SK-N-MC (cell line): ENCODE data around the gene NPAS1.

ENCODE experiments used
- DNase-seq: peaks from one replicate; pipeline ENCODE4 v3.0.0-alpha.2; 2011; ENCODE audit warnings: low read depth, low spot score
- H3K27ac ChIP-seq: fragments of 200-600 bp; sonication (generic); 2 replicates; pipeline ENCODE4 v1.5.1; 2016; ENCODE audit warnings: mixed run types
- H3K36me3 ChIP-seq: fragments of 200-600 bp; sonication (generic); 2 replicates; pipeline ENCODE4 v1.6.1; 2017; ENCODE audit warnings: antibody characterized with exemption, low read length, mixed read lengths; ENCODE audit not compliant: insufficient read depth
- H3K4me3 ChIP-seq: fragments of 200-600 bp; sonication (generic); 2 replicates; pipeline ENCODE4 v1.5.1; 2016
- H3K9ac ChIP-seq: fragments of 200-600 bp; sonication (generic); 2 replicates; pipeline ENCODE4 v1.8.0; 2017; ENCODE audit warnings: mixed run types, mixed read lengths; ENCODE audit not compliant: insufficient read length
- H3K9me3 ChIP-seq: fragments of 200-600 bp; sonication (generic); 2 replicates; pipeline ENCODE4 v1.6.1; 2017; ENCODE audit warnings: low read depth, mild to moderate bottlenecking, antibody characterized with exemption, low read length, moderate library complexity, mixed read lengths
- EZH2 ChIP-seq: fragments of 200-600 bp; sonication (generic); IDR thresholded peaks from one replicate; pipeline ENCODE4 v1.6.1; 2017; ENCODE audit warnings: antibody characterized with exemption
- FOXP2 ChIP-seq: optimal IDR thresholded peaks from 2 replicates; pipeline ENCODE3; 2011; ENCODE audit warnings: mild to moderate bottlenecking, moderate library complexity; ENCODE audit not compliant: insufficient read depth; ENCODE audit errors: extremely low read length, control extremely low read depth
- POLR2AphosphoS5 ChIP-seq: IDR thresholded peaks from 2 replicates; pipeline ENCODE4 v1.6.1; 2012; ENCODE audit warnings: mild to moderate bottlenecking, low read depth, low read length, borderline replicate concordance

NPAS1 gene

DNA sequence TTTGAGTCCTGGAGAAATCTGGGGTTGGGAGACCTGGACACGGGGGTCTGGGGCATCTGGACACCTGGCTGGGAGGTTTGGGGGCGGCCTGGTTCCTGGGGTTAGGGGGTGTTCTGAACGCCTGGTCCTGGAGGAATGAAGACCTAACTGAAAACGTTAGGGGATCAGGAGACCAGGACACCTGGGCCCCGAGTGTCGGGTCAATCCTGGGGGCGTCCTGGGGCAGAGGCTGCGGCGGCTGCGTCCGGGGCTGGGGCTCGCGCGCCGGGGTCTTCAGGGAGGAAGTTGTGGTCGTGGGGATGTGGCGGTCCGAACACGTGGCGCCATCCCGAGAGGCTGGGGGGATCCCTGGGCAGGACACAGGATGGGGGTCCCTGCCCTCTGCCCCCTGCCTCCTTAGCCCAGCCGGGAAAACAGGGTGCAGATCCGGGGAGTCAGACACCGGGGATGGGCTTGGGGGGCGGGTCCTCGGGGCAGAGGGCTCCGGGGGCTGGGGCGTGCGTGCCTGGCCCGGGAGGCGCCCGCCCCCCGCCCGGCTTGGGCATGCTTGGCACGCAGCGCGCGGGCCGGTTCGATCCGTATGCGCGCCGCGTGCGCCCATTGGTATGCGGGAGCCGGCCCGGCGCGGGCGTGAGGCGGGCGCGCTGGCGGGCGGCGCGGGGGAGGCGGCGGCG, 632 bp downstream of the NPAS1 start:
- no peak for DNase-seq
- H3K27ac ChIP-seq: no peak overlapping the region
- H3K4me3 ChIP-seq: peak overlapping the region; percentile 77
- no peaks in the 10 kb centered on the region for H3K36me3 ChIP-seq
- TF ChIP-seq FOXP2 (no peak), EZH2 (no peak), POLR2AphosphoS5 (no peak)
- peak overlapping the region; percentile 48 for H3K9ac ChIP-seq
- no peaks in the 10 kb centered on the region for H3K9me3 ChIP-seq

DNA sequence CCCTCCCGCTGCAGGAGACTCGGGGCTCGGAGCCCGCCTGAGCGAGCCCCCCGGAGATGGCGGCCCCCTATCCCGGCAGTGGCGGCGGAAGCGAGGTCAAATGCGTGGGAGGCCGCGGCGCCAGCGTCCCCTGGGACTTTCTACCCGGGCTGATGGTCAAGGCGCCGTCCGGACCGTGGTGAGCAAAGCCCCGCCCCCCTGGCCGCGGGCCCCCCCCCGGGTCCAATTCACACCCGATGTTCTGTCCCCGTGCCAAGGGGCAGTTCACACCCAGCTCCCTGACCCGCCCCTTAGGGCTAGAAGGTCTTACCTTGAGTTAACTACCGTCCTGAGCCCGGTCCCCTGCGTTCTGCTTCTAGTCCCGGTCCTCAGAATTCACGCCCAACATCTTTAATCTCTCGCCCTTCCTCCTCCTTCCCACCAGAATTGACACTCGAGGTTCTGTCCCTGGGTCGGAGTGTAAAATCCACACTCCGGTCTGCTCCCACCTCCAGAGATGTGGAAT, 1.4 kb downstream of the NPAS1 start:
- TF ChIP-seq EZH2 (no peak), POLR2AphosphoS5 (no peak), FOXP2 (no peak)
- H3K27ac ChIP-seq: no peak overlapping the region
- H3K9me3 ChIP-seq: no peaks in the 10 kb centered on the region
- H3K4me3 ChIP-seq: peak overlapping the region; percentile 77
- no peak overlapping the region for H3K9ac ChIP-seq
- no peaks in the 10 kb centered on the region for H3K36me3 ChIP-seq
- no peak for DNase-seq

DNA sequence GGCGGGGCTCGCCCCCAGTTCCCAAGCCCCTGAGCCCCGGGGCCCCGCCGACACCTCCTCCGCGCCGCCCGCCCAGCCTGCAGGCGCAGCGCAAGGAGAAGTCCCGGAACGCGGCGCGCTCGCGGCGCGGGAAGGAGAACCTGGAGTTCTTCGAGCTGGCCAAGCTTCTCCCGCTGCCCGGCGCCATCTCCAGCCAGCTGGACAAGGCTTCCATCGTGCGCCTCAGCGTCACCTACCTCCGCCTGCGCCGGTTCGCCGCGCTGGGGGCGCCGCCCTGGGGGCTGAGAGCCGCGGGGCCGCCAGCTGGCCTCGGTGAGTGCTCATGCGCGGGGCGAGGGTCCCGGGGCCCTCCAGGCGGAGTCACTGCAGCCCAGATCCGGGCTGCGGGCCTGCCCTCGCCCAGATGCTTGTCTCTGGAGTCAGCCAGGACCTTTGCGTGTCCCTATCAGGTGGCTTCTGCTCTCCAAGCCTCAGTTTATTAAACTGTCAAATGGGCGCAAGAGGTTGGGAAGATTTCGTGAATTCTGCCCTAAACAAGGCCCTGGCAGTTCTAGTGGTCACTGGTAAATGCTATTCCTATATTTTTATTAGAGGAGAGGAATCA, 2.0 kb downstream of the NPAS1 start:
- TF ChIP-seq POLR2AphosphoS5: no peak
- no peak for TF ChIP-seq EZH2
- no peak for TF ChIP-seq FOXP2
- Histone ChIP-seq H3K27ac (no peak overlapping the region), H3K9me3 (no peaks in the 10 kb centered on the region), H3K36me3 (no peaks in the 10 kb centered on the region), H3K4me3 (no peak overlapping the region), H3K9ac (no peak overlapping the region)
- no peak for DNase-seq

DNA sequence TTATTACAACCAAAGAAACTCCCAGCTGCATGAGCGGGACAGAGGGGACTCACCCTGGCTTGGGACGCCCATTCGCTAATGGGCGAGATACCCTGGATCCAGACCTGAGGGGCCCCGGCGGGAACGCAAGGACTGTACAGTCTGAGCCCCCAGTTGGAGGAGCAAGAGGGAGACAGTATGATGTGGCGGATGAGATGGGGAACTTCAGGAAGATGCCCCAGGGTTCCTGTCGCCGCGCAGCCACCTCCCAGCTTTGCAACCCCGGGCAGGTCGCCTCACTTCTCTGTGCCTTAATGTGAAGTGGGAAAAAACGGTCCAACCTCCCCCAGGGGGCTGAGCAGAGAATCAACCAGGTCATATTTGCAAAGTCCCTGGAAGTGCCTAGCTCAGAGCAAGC, 2.5 kb downstream of the NPAS1 start:
- Histone ChIP-seq H3K9ac (no peak overlapping the region), H3K4me3 (no peak overlapping the region), H3K27ac (no peak overlapping the region), H3K36me3 (no peaks in the 10 kb centered on the region), H3K9me3 (no peaks in the 10 kb centered on the region)
- TF ChIP-seq FOXP2 (no peak), POLR2AphosphoS5 (no peak), EZH2 (no peak)
- DNase-seq: no peak

DNA sequence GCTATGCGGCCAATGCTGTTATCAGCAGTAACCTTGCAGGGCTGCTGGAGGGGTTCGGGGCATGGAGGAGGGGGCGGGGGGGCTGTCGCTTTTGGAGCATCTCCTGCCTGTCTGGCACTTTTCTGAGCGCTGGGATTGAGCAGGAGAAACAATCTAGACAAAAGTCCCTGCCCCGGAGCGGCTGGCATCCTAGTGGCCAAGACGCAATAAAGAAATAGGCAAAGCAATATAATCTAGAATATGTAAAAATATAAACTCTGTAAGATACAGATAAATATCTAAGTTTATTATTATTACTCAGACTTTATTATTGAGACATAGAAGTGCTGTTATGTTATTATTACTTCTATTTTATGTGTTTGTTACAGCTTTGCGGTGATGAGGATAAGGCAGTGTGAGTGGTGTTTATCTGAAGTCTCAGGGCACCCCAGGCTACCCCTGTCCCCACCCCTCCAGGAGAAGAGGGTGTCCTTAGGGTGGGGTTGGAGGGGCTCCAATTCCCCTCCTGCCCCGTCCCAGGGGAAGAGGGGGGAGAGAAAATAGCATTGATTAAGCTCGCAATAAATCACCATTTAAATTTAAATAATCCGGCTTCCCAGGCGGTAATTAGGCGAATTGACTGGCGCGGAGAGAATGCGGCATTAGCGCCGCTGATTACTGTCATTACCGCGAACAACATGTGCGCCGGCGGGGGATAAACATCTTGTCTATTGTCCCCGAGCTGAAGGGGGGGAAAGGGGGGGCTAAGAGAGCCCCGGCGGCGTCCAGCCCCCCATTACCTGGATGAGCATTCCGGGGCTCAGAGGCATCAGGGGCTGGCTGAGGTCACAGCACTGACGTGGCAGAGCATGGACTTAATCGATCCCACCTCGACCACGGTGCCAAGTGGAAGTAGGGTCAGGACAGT, 3.2 kb downstream of the NPAS1 start:
- H3K9me3 ChIP-seq: no peaks in the 10 kb centered on the region
- no peak overlapping the region for H3K27ac ChIP-seq
- no peak for DNase-seq
- TF ChIP-seq EZH2 (no peak), POLR2AphosphoS5 (no peak), FOXP2 (no peak)
- peak overlapping the region; percentile 51 for H3K4me3 ChIP-seq
- H3K9ac ChIP-seq: no peak overlapping the region
- no peaks in the 10 kb centered on the region for H3K36me3 ChIP-seq

DNA sequence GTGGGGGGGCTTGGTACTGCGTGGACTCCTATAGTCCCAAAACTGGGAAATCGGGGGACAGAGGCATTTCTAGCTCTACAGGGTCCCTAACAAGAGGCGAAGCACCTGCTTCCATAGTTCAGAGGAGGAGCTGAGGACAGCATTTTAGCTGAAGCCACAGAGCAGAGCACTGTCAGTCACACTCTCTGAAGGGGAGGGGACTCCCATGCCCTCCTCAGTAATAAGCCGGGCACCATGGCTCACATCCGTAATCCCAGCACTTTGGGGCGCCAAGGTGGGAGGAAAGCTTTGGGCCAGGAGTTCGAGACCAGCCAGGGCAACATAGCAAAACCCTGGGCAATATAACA, 3.8 kb downstream of the NPAS1 start:
- Histone ChIP-seq H3K36me3 (no peaks in the 10 kb centered on the region), H3K4me3 (no peak overlapping the region; the same call in 1 of the 2 replicates), H3K9ac (no peak overlapping the region), H3K27ac (no peak overlapping the region), H3K9me3 (no peaks in the 10 kb centered on the region)
- no peak for DNase-seq
- TF ChIP-seq POLR2AphosphoS5: no peak
- no peak for TF ChIP-seq EZH2
- TF ChIP-seq FOXP2: no peak

DNA sequence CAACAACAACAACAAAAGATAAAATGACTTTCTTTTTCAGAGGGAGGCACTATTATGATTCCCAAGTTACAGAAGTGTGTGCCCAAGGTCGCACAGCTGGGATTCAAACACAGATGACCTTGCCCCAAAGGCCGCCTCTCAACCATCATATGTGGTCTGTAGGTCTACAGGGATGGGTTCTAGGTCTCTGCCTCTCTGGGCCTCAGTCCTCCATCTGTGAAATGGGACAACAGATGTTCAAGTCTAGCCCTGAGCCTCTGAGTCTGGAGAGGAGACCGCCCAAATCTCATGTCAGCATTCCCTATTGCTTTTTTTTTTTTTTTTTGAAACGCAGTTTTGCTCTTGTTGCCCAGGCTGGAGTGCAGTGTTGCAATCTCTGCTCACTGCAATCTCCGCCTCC, 4.9 kb downstream of the NPAS1 start:
- Histone ChIP-seq H3K36me3 (no peaks in the 10 kb centered on the region), H3K9ac (no peak overlapping the region), H3K9me3 (no peaks in the 10 kb centered on the region), H3K27ac (no peak overlapping the region), H3K4me3 (no peak overlapping the region)
- no peak for TF ChIP-seq FOXP2
- no peak for TF ChIP-seq EZH2
- TF ChIP-seq POLR2AphosphoS5: no peak
- DNase-seq: no peak

DNA sequence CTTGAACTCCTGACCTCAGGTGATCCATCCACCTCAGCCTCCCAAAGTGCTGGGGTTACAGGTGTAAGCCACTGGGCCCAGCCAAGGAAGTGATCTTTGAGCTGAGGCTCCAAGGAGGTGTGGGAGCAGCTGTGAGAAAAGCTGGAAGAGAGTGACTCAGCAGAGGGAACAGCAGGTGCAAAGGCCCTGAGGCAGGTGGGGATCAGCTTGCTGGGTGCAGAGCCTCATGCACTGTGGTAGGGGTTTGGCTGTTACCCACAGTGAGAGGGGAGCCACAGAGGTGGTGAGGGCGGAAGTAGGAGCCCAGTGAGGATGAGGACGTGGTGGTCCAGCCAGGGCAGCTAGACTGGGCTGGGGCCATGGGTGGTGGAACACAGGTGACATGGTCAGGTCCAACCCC, 6.5 kb downstream of the NPAS1 start:
- DNase-seq: no peak
- no peaks in the 10 kb centered on the region for H3K36me3 ChIP-seq
- H3K4me3 ChIP-seq: no peak overlapping the region
- H3K27ac ChIP-seq: no peak overlapping the region
- TF ChIP-seq FOXP2 (no peak), EZH2 (no peak), POLR2AphosphoS5 (no peak)
- H3K9me3 ChIP-seq: no peaks in the 10 kb centered on the region
- no peak overlapping the region for H3K9ac ChIP-seq
